Loucy (cell line): ENCODE data around the gene GPR61.
A peak's percentile ranks its signal among the peaks of the same experiment; 100 is the strongest.

Experiments
- H2AFZ ChIP-seq: fragments of 200-600 bp; sonication (generic); 2 replicates; pipeline ENCODE4 v1.6.0; 2016; ENCODE audit warnings: antibody characterized with exemption, mild to moderate bottlenecking, low read length, moderate library complexity
- H3F3A ChIP-seq: fragments of 200-600 bp; 2 replicates; pipeline ENCODE4 v1.6.0; 2016; ENCODE audit warnings: antibody characterized with exemption, low read depth, mild to moderate bottlenecking
- H3K27me3 ChIP-seq: fragments of 200-600 bp; sonication (generic); 2 replicates; pipeline ENCODE4 v1.6.1; 2014; ENCODE audit warnings: low read length, mild to moderate bottlenecking; ENCODE audit not compliant: insufficient read depth, poor library complexity, severe bottlenecking
- H3K36me3 ChIP-seq: fragments of 200-600 bp; sonication (generic); 2 replicates; pipeline ENCODE4 v1.6.1; 2016; ENCODE audit warnings: low read length; ENCODE audit not compliant: insufficient read depth
- H3K4me1 ChIP-seq: fragments of 200-600 bp; sonication (generic); 2 replicates; pipeline ENCODE4 v1.5.1; 2014; ENCODE audit warnings: low read length, mild to moderate bottlenecking; ENCODE audit not compliant: insufficient read depth, poor library complexity, severe bottlenecking
- H3K4me2 ChIP-seq: fragments of 200-600 bp; sonication (generic); 2 replicates; pipeline ENCODE4 v1.6.0; 2014; ENCODE audit warnings: antibody characterized with exemption, low read length, low read depth, mild to moderate bottlenecking; ENCODE audit not compliant: poor library complexity, severe bottlenecking
- H3K4me3 ChIP-seq: fragments of 200-600 bp; sonication (generic); 2 replicates; pipeline ENCODE4 v1.5.1; 2014; ENCODE audit warnings: low read length, mild to moderate bottlenecking, mixed read lengths; ENCODE audit not compliant: poor library complexity, severe bottlenecking
- H3K79me2 ChIP-seq: fragments of 200-600 bp; sonication (generic); 2 replicates; pipeline ENCODE4 v1.6.1; 2014; ENCODE audit warnings: low read length; ENCODE audit not compliant: insufficient read depth
- H3K9ac ChIP-seq: fragments of 200-600 bp; sonication (generic); 2 replicates; pipeline ENCODE4 v1.6.0; 2014; ENCODE audit warnings: mild to moderate bottlenecking, low read depth, low read length, moderate library complexity; ENCODE audit not compliant: poor library complexity, severe bottlenecking
- H3K9me2 ChIP-seq: fragments of 200-600 bp; sonication (generic); replicated peaks from 2 replicates; pipeline ENCODE4 v1.6.1; 2016; ENCODE audit warnings: low read depth, low read length, mixed read lengths
- H3K9me3 ChIP-seq: fragments of 200-600 bp; sonication (generic); 2 replicates; pipeline ENCODE4 v1.6.1; 2014; ENCODE audit warnings: mild to moderate bottlenecking, antibody characterized with exemption, low read length, low read depth; ENCODE audit not compliant: insufficient read depth
- H4K20me1 ChIP-seq: fragments of 200-600 bp; sonication (generic); 2 replicates; pipeline ENCODE4 v1.6.0; 2014; ENCODE audit warnings: antibody characterized with exemption, low read length, mild to moderate bottlenecking; ENCODE audit not compliant: insufficient read depth, poor library complexity, severe bottlenecking
- CTCF ChIP-seq: fragments of 200-600 bp; sonication (generic); conservative IDR thresholded peaks from 2 replicates; pipeline ENCODE4 v1.5.1; 2014; ENCODE audit warnings: mild to moderate bottlenecking, antibody characterized with exemption, low read length
- EZH2phosphoT487 ChIP-seq: fragments of 200-600 bp; IDR thresholded peaks from 2 replicates; pipeline ENCODE4 v1.6.1; 2018; ENCODE audit warnings: antibody characterized with exemption, mild to moderate bottlenecking, moderate library complexity, borderline replicate concordance

The GPR61 gene

GRCh38 chr1:109498161-109498801 lies 41.4 kb upstream of the GPR61 start:
- Histone ChIP-seq H4K20me1 (peaks cover 7% of the 10 kb centered on the region), H3F3A (no peaks in the 10 kb centered on the region), H3K4me3 (no peak overlapping the region), H2AFZ (no peak overlapping the region), H3K36me3 (peaks cover 6% of the 10 kb centered on the region; the same call in 1 of the 2 replicates), H3K9ac (no peak overlapping the region), H3K9me3 (no peaks in the 10 kb centered on the region), H3K4me1 (peaks cover 50% of the 10 kb centered on the region), H3K79me2 (peaks cover 34% of the 10 kb centered on the region), H3K4me2 (peak overlapping the region; percentile 80), H3K9me2 (no peaks in the 10 kb centered on the region), H3K27me3 (no peaks in the 10 kb centered on the region)
- TF ChIP-seq EZH2phosphoT487 = no peak
- TF ChIP-seq CTCF = peak; percentile 55

- Histone ChIP-seq H3K36me3 (peaks cover 6% of the 10 kb centered on the region; the same call in 1 of the 2 replicates), H3K4me3 (no peak overlapping the region), H3K79me2 (peaks cover 34% of the 10 kb centered on the region), H3K9ac (no peak overlapping the region), H3K4me1 (peaks cover 46% of the 10 kb centered on the region), H3K9me2 (no peaks in the 10 kb centered on the region), H3K27me3 (no peaks in the 10 kb centered on the region), H3K4me2 (no peak overlapping the region), H3F3A (no peaks in the 10 kb centered on the region), H2AFZ (no peak overlapping the region), H4K20me1 (peaks cover 7% of the 10 kb centered on the region), H3K9me3 (no peaks in the 10 kb centered on the region)
- TF ChIP-seq EZH2phosphoT487 = no peak
- no peak for TF ChIP-seq CTCF
Measured at GRCh38 chr1:109499081-109499480, 40.6 kb upstream of the GPR61 start.

GRCh38 chr1:109499661-109500536 lies 39.8 kb upstream of the GPR61 start:
- Histone ChIP-seq H3K27me3 (no peaks in the 10 kb centered on the region), H3F3A (no peaks in the 10 kb centered on the region), H3K4me2 (no peak overlapping the region), H3K4me1 (peaks cover 43% of the 10 kb centered on the region), H4K20me1 (peaks cover 2% of the 10 kb centered on the region), H3K9ac (no peak overlapping the region), H2AFZ (no peak overlapping the region), H3K36me3 (peaks cover 6% of the 10 kb centered on the region; the same call in 1 of the 2 replicates), H3K79me2 (peaks cover 27% of the 10 kb centered on the region), H3K9me3 (no peaks in the 10 kb centered on the region), H3K4me3 (no peak overlapping the region), H3K9me2 (no peaks in the 10 kb centered on the region)
- TF ChIP-seq EZH2phosphoT487 (no peak), CTCF (peak; percentile 71)
